AG04449 (cell line): ENCODE results near the gene ADNP.

Source experiments
- CTCF ChIA-PET: fragments of 350-600 bp; formaldehyde crosslinking; extraction: SDS; loops from one replicate; lab custom pipeline; 2021; ENCODE audit warnings: antibody characterized with exemption; lab: Yijun Ruan, JAX
- POLR2A ChIA-PET: fragments of 400-600, 350-600 bp; formaldehyde crosslinking; extraction: SDS; loops from one replicate; lab custom pipeline; 2020; ENCODE audit warnings: antibody characterized with exemption, inconsistent platforms; lab: Yijun Ruan, JAX
- DNase-seq: peaks from one replicate; pipeline ENCODE4 v3.0.0-alpha.2; 2010; ENCODE audit warnings: low read depth, low spot score
- H3K4me3 ChIP-seq: 2 replicates; pipeline ENCODE4 v1.5.1; 2011; ENCODE audit warnings: low read depth, mild to moderate bottlenecking, control low read depth, low read length
- CTCF ChIP-seq: IDR thresholded peaks from one replicate; pipeline ENCODE4 v1.5.1; 2011; ENCODE audit warnings: mild to moderate bottlenecking, moderate library complexity, low read length, control low read depth, inconsistent platforms; ENCODE audit not compliant: insufficient read depth; ENCODE audit errors: missing control alignments

The ADNP gene

GRCh38 chr20:50957798-50958614 lies 26.8 kb upstream of the ADNP start, which contains the start of gene DPM1:
TSS of gene DPM1 (minus strand) at chr20:50958532. CDS start at chr20:50958523, 9 bp downstream.
- TF ChIP-seq CTCF = no peak
- ChIA-PET CTCF (interaction anchor here (0.9 to 4.2 kb wide), 8 partner anchors 10 to 169 kb away, joined by 3 to 33 read pairs (median 5); partner anchors contain the start of gene BCAS4), POLR2A (interaction anchor here (0.8 to 2.1 kb wide), 9 partner anchors 9 to 167 kb away, joined by 3 to 18 read pairs (median 6); partner anchors contain the start of genes ADNP and BCAS4)
- no peak for DNase-seq
- H3K4me3 ChIP-seq = peak within 1 kb of the TSS; percentile 98

GRCh38 chr20:50957276-50957675 lies 26.0 kb upstream of the ADNP start:
- ChIA-PET CTCF (interaction anchor here (0.5 to 4.2 kb wide), 6 partner anchors 15 to 1817 kb away, joined by 3 to 33 read pairs (median 5); partner anchors contain the start of gene BCAS4), POLR2A (interaction anchor here (0.9 to 2.1 kb wide), 4 partner anchors 15 to 46 kb away, joined by 3 to 18 read pairs (median 6); partner anchors contain the start of gene ADNP)
- DNase-seq = no peak
- peak overlapping the region; percentile 98 for H3K4me3 ChIP-seq
- no peak for TF ChIP-seq CTCF

- POLR2A ChIA-PET = no interaction called here
- CTCF ChIA-PET = interaction anchor here (1.0 kb wide), 1 partner anchor 159 kb away, joined by 3 read pairs; the partner anchor contains the start of gene BCAS4
- no peak for DNase-seq
- no peak overlapping the region for H3K4me3 ChIP-seq
- no peak for TF ChIP-seq CTCF
Observed at GRCh38 chr20:50953821-50954220, 22.6 kb upstream of the ADNP start.

GRCh38 chr20:50953196-50953595 lies 22.0 kb upstream of the ADNP start:
- H3K4me3 ChIP-seq = no peak overlapping the region
- TF ChIP-seq CTCF = no peak
- no peak for DNase-seq
- ChIA-PET CTCF (no interaction called here), POLR2A (no interaction called here)

- no peak for TF ChIP-seq CTCF
Observed at GRCh38 chr20:50948132-50948785, 17.0 kb upstream of the ADNP start.

More at GRCh38 chr20:50948132-50948785, 17.0 kb upstream of the ADNP start:
- ChIA-PET CTCF (interaction anchor here (0.9 to 2.2 kb wide), 3 partner anchors 10 to 154 kb away, joined by 3 to 8 read pairs (median 4); partner anchors contain the start of genes BCAS4, DPM1 and MOCS3), POLR2A (no interaction called here)
- no peak overlapping the region for H3K4me3 ChIP-seq
- no peak for DNase-seq
